C4-2B (cell line): Measurements from ENCODE around the gene CNTF.

Experiments used
- H3K27ac ChIP-seq: fragments of 450-650 bp; 2 replicates; pipeline ENCODE4 v1.5.1; 2017
- ZFX ChIP-seq: fragments of 450-650 bp; IDR thresholded peaks from 2 replicates; pipeline ENCODE4 v1.6.1; 2017
- TF ChIP-seq, protein P1 (sequence below): fragments of 450-650 bp; conservative IDR thresholded peaks from 2 replicates; pipeline ENCODE4 v1.5.1; 2017; ENCODE audit warnings: mild to moderate bottlenecking

Gene CNTF

DNA sequence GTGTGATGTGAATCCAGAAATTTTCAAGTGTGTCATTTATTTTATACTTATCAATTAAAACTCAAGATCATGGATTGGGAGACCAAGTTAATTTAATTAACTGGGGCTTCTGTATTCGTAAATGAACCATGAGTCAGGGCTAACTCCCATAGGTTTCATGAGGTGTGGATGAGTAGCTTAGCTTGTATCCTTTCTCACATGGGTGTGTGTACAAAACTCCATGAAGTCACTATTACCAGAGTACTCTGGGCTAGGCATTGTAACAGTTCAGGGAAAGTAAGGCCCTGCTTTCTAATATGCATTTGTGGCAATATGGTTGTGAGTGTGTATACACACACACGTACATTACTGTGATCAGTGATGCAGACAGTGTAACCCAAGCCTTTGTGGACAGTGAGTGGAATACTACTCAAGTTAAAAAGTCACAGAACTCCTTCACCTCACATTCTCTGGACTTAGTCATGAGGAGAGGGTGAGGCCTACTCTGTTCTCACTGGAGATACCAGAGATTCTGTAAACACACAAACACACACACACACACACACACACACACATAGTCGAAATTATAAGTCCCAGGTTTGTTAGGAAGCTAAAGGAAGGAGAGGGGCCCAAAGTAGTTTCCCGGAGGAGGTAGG lies 3.5 kb downstream of the CNTF start:
- TF ChIP-seq ZFX, result no peak
- TF ChIP-seq, protein P1, sequence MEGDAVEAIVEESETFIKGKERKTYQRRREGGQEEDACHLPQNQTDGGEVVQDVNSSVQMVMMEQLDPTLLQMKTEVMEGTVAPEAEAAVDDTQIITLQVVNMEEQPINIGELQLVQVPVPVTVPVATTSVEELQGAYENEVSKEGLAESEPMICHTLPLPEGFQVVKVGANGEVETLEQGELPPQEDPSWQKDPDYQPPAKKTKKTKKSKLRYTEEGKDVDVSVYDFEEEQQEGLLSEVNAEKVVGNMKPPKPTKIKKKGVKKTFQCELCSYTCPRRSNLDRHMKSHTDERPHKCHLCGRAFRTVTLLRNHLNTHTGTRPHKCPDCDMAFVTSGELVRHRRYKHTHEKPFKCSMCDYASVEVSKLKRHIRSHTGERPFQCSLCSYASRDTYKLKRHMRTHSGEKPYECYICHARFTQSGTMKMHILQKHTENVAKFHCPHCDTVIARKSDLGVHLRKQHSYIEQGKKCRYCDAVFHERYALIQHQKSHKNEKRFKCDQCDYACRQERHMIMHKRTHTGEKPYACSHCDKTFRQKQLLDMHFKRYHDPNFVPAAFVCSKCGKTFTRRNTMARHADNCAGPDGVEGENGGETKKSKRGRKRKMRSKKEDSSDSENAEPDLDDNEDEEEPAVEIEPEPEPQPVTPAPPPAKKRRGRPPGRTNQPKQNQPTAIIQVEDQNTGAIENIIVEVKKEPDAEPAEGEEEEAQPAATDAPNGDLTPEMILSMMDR, result no peak
- H3K27ac ChIP-seq, result no peak overlapping the region

DNA sequence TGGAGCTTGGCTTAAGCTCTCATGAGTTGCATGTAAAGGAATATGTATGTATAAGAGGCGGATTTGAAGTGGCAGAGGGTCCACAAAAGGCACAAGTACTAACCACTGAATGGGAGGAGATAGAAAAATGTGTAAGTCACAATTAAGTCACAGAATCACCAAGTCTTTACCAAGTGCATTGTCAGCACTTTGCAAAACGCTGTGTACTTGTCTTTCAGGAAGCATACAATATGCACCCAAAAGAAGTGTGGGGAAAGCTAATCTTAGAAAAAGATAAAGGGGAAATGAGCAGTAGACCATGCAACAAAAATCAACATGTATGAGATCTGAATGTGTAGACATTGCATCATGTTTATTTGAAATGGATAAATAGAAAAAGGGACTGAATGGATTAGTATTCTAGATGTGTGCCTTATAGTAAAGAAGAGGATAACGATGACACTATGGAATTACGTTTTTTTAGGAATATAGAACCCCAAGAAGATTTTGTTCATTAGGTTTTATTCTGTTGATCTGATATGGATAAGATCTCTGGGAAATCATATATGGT lies 4.5 kb downstream of the CNTF start:
- no peak overlapping the region for H3K27ac ChIP-seq
- no peak for TF ChIP-seq ZFX
- TF ChIP-seq, protein P1, result no peak

DNA sequence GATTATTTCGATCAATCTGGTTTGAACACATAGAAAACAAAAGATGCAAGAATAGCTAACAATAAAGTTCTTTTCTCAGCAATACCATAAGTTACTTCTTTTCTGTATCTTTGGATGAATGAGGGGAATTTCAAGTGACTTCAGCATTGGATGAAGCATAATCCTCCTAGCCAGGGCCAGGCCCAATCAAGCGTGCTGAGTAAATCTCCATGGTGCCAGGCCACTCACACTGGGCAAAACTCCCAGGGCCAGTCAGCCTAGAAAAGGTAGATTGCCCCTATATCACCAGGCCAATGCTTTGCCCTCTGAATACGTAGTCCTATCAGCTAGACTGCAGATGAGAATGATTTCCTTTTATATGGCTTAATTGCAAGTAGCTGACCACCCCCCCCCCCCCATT lies 6.0 kb downstream of the CNTF start:
- H3K27ac ChIP-seq, result no peak overlapping the region
- TF ChIP-seq, protein P1, result no peak
- TF ChIP-seq ZFX, result no peak

DNA sequence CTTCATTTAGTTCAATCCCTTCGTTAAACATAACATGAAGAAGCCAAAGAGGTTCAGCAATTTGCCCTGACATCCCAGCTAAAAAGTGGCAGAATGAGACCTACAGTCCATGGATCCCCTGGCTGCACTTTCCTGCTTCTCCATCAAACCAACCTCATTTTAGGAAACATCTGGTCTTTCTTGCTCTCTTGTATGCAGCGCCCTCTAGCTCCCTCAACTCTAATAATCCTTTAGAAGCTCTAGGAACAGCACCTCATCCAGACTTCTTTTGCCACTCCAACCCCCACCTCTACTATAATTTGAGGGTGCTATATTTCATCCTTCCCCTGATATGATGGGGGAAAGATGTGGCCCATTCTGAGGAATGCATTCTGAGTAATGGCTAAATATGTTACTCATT lies 7.4 kb downstream of the CNTF start:
- no peak overlapping the region for H3K27ac ChIP-seq
- TF ChIP-seq, protein P1, result peak; percentile 66
- TF ChIP-seq ZFX, result no peak

DNA sequence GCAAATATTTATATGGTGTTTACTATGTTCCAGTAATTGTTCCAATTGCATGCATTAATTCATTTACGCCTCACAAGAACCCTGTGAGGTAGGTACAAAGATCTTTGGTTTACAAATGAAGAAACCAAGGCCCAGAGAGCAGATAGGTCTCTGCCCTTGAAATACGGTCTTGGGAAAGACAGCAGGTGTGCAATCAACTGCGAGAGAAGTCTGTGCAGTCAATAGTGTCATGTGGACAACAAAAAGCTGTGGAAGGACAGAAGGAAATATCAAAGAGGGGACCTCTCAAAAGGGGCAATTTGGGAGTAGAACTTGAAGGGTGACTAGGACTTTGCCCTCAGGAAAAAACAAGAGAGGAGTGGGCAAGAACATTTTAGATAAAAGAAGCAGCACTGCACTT lies 8.9 kb downstream of the CNTF start:
- H3K27ac ChIP-seq, result no peak overlapping the region
- TF ChIP-seq ZFX, result no peak
- TF ChIP-seq, protein P1, result no peak

DNA sequence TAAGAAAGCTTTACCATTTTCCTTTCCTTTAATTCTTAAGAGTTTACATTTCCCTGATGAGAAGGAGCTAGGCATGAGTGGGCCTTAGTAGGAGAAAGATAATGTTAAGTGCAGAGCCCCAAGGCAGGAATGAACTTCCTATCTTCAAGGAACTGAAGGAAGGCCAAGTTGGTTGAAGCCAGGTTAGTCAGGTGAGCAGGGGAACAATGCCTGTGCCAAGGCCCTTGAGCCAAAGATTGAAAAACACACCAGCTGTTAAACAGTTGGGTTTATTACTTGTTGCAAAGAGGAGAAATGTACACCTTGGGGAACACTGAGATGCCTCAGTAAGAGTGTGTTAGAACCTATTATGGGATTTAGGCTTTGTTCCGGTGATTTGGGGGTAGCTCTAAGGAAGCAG lies 10.0 kb downstream of the CNTF start:
- no peak for TF ChIP-seq ZFX
- TF ChIP-seq, protein P1, result no peak
- no peak overlapping the region for H3K27ac ChIP-seq

DNA sequence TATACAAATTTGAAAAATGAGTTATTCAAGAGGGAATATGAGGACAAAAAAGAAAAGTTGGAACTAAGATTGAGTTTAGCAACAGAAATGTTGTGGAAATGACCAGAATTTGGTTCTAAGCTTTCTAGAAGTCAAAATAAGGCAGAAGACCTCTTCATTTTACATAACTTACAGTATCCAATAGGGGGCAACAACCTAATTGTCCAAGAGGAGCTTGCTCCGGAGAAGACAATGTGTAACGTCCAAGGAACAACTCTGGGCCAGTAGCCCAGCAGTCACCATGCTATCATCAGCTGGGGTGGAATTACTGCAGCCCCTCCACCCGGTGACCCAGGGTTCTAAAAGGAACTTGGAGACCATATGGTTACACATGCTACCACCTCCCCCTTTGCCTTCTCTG lies 14.1 kb downstream of the CNTF start:
- TF ChIP-seq, protein P1, result no peak; the same call in 1 of the 2 replicates
- no peak for TF ChIP-seq ZFX
- H3K27ac ChIP-seq, result no peak overlapping the region
